H1 (cell line): ENCODE results near the gene ELMO1. TPM values are rescaled to one million over a fixed set of nuclear protein-coding genes. Genes with fewer than 3 reads are reported as not detected.

ENCODE experiments used
- CTCF ChIA-PET: fragments of 300-600 bp; sonication (Branson Sonifier 250); formaldehyde crosslinking; loops from one replicate; lab custom pipeline; 2021; ENCODE audit not compliant: partially characterized antibody; lab: Charles Lee
- POLR2A ChIA-PET: fragments of 300-600 bp; sonication (Branson Sonifier 250); formaldehyde crosslinking; loops from one replicate; lab custom pipeline; 2021; ENCODE audit warnings: inconsistent platforms; ENCODE audit not compliant: partially characterized antibody; lab: Charles Lee
- DNase-seq, 2 experiments: peaks; one replicate each; pipeline versions ENCODE4 v3.0.0 to v3.0.0-alpha.2; 2010 to 2022; ENCODE audit warnings: low spot score in 2 of 2, low read depth in 1 of 2, mixed read lengths in 1 of 2
- FAIRE-seq: peaks from 2 replicates; lab custom pipeline; 2011; peaks lifted over from hg19 to GRCh38; lab: Jason Lieb, UNC
- H2AFZ ChIP-seq: 2 replicates; pipeline ENCODE4 v1.8.1; 2012; ENCODE audit warnings: low read length, inconsistent platforms
- H2AK5ac ChIP-seq: 2 replicates; pipeline ENCODE4 v1.6.1; 2013; ENCODE audit warnings: low read depth, low read length
- H2BK120ac ChIP-seq: replicated peaks from 2 replicates; pipeline ENCODE3; 2013; ENCODE audit warnings: low read depth, low read length, inconsistent platforms
- H2BK12ac ChIP-seq: 2 replicates; pipeline ENCODE4 v1.6.1; 2013; ENCODE audit warnings: low read depth, low read length
- H2BK15ac ChIP-seq: 2 replicates; pipeline ENCODE4 v1.6.1; 2013; ENCODE audit warnings: low read length
- H2BK20ac ChIP-seq: 2 replicates; pipeline ENCODE4 v1.6.1; 2013; ENCODE audit warnings: low read length
- H2BK5ac ChIP-seq: 2 replicates; pipeline ENCODE4 v1.6.1; 2013; ENCODE audit warnings: low read depth, low read length
- H3K14ac ChIP-seq: 2 replicates; pipeline ENCODE4 v1.6.1; 2013; ENCODE audit warnings: inconsistent platforms; ENCODE audit not compliant: insufficient read length
- H3K18ac ChIP-seq: 2 replicates; pipeline ENCODE4 v1.6.1; 2013; ENCODE audit warnings: low read length; ENCODE audit errors: extremely low read depth
- H3K23ac ChIP-seq: 2 replicates; pipeline ENCODE4 v1.6.1; 2013; ENCODE audit warnings: inconsistent platforms; ENCODE audit not compliant: insufficient read length
- H3K23me2 ChIP-seq: 2 replicates; pipeline ENCODE4 v1.6.1; 2013; ENCODE audit warnings: low read depth, low read length
- H3K27ac ChIP-seq: 2 replicates; pipeline ENCODE4 v1.6.1; 2011; ENCODE audit warnings: low read depth, low read length, inconsistent platforms
- H3K27me3 ChIP-seq, 4 experiments: replicated peaks in 1 of 4; 1 replicate in 1 of 4; 2 replicates in 3 of 4; pipeline versions ENCODE4 v1.6.1 to v1.8.1; 2011 to 2013; ENCODE audit warnings: low read length in 3 of 4, mild to moderate bottlenecking in 3 of 4, inconsistent platforms in 2 of 4, mixed read lengths in 2 of 4, moderate library complexity in 1 of 4; ENCODE audit not compliant: control insufficient read depth in 3 of 4, insufficient read depth in 3 of 4; ENCODE audit errors: extremely low read depth in 1 of 4
- H3K36me3 ChIP-seq, 4 experiments: 2 replicates each; pipeline versions ENCODE4 v1.6.1 to v1.8.1; 2011 to 2013; ENCODE audit warnings: mild to moderate bottlenecking in 4 of 4, low read length in 3 of 4, moderate library complexity in 2 of 4, control low read depth in 1 of 4, inconsistent platforms in 1 of 4; ENCODE audit not compliant: insufficient read depth in 4 of 4, control insufficient read depth in 2 of 4
- H3K4ac ChIP-seq: replicated peaks from 2 replicates; pipeline ENCODE3; 2013; ENCODE audit warnings: low read length, low read depth, mixed read lengths, inconsistent platforms; ENCODE audit not compliant: insufficient read length
- H3K4me1 ChIP-seq, 4 experiments: replicated peaks in 1 of 4; 1 replicate in 1 of 4; 2 replicates in 3 of 4; pipeline versions ENCODE4 v1.6.1 to v1.8.1; 2011 to 2013; ENCODE audit warnings: low read length in 3 of 4, inconsistent platforms in 2 of 4, mixed read lengths in 1 of 4; ENCODE audit not compliant: insufficient read depth in 4 of 4, control insufficient read depth in 3 of 4
- H3K4me2 ChIP-seq, 2 experiments: 2 replicates each; pipeline versions ENCODE4 v1.6.1 to v1.8.1; 2011 to 2013; ENCODE audit warnings: low read depth in 2 of 2, low read length in 2 of 2, control low read depth in 1 of 2, inconsistent platforms in 1 of 2, mild to moderate bottlenecking in 1 of 2; ENCODE audit not compliant: insufficient read depth in 1 of 2
- H3K4me3 ChIP-seq, 4 experiments: fragments of 200-600, 300-600 bp in 1 of 4; sonication (generic), shearing (Covaris generic), sonication (Bioruptor Twin) in 1 of 4; 2 replicates each; pipeline versions ENCODE4 v1.5.1 to v1.8.1; 2011 to 2016; ENCODE audit warnings: low read length in 4 of 4, low read depth in 3 of 4, control low read depth in 2 of 4, inconsistent platforms in 2 of 4, mild to moderate bottlenecking in 2 of 4, mixed read lengths in 1 of 4, moderate library complexity in 1 of 4; ENCODE audit not compliant: insufficient read depth in 2 of 4; ENCODE audit errors: extremely low read depth in 1 of 4
- H3K56ac ChIP-seq: replicated peaks from 2 replicates; pipeline ENCODE3; 2013; ENCODE audit warnings: low read depth, mild to moderate bottlenecking, mixed read lengths, low read length, inconsistent platforms; ENCODE audit not compliant: insufficient read length
- H3K79me1 ChIP-seq: 2 replicates; pipeline ENCODE4 v1.6.1; 2013; ENCODE audit warnings: low read depth, low read length, control low read depth
- H3K79me2 ChIP-seq, 2 experiments: 2 replicates each; pipeline versions ENCODE4 v1.6.1 to v1.8.1; 2012 to 2013; ENCODE audit warnings: low read length in 2 of 2, mild to moderate bottlenecking in 2 of 2, inconsistent platforms in 1 of 2; ENCODE audit not compliant: insufficient read depth in 2 of 2, control insufficient read depth in 1 of 2
- H3K9ac ChIP-seq, 4 experiments: replicated peaks in 1 of 4; 1 replicate in 1 of 4; 2 replicates in 3 of 4; pipeline versions ENCODE4 v1.6.1 to v1.8.1; 2011 to 2013; ENCODE audit warnings: low read depth in 3 of 4, low read length in 3 of 4, control low read depth in 2 of 4, mild to moderate bottlenecking in 2 of 4, moderate library complexity in 2 of 4, inconsistent platforms in 1 of 4; ENCODE audit errors: extremely low read depth in 1 of 4
- H3K9me3 ChIP-seq, 2 experiments: 2 replicates each; pipeline versions ENCODE4 v1.6.1 to v1.8.1; 2012 to 2013; ENCODE audit warnings: mild to moderate bottlenecking in 2 of 2, moderate library complexity in 2 of 2, control low read depth in 1 of 2, inconsistent platforms in 1 of 2, low read depth in 1 of 2, low read length in 1 of 2, mixed read lengths in 1 of 2; ENCODE audit not compliant: insufficient read depth in 2 of 2
- H4K20me1 ChIP-seq, 2 experiments: replicated peaks in 1 of 2; 2 replicates each; pipeline versions ENCODE3 to v1.8.1; 2011 to 2013; ENCODE audit warnings: inconsistent platforms in 2 of 2, low read length in 2 of 2, mild to moderate bottlenecking in 1 of 2; ENCODE audit not compliant: insufficient read depth in 2 of 2, control insufficient read depth in 1 of 2
- H4K5ac ChIP-seq: 2 replicates; pipeline ENCODE4 v1.6.1; 2013; ENCODE audit warnings: low read length, low read depth, mixed read lengths, inconsistent platforms; ENCODE audit not compliant: insufficient read length
- H4K8ac ChIP-seq: 2 replicates; pipeline ENCODE4 v1.8.0; 2013; ENCODE audit warnings: mild to moderate bottlenecking, moderate library complexity, low read length, inconsistent platforms; ENCODE audit not compliant: insufficient read depth; ENCODE audit errors: extremely low read depth
- H4K91ac ChIP-seq: replicated peaks from 2 replicates; pipeline ENCODE3; 2013; ENCODE audit warnings: low read length, mixed read lengths, inconsistent platforms; ENCODE audit not compliant: insufficient read length
- BCL11A ChIP-seq, 2 experiments: IDR thresholded peaks; one replicate each; pipeline ENCODE4 v1.6.1; 2011; ENCODE audit warnings: low read depth in 2 of 2, low read length in 2 of 2, mild to moderate bottlenecking in 2 of 2
- CEBPB ChIP-seq: IDR thresholded peaks from 2 replicates; pipeline ENCODE4 v1.6.1; 2012; ENCODE audit warnings: low read depth, low read length
- CTCF ChIP-seq, 3 experiments: IDR thresholded peaks; 1 replicate in 2 of 3; 2 replicates in 1 of 3; pipeline versions ENCODE4 v1.5.1 to v1.6.1; 2011; ENCODE audit warnings: low read length in 3 of 3, mild to moderate bottlenecking in 3 of 3, inconsistent platforms in 2 of 3, low read depth in 1 of 3, moderate library complexity in 1 of 3; ENCODE audit not compliant: insufficient read depth in 1 of 3; ENCODE audit errors: control extremely low read depth in 1 of 3
- E2F6 ChIP-seq: IDR thresholded peaks from 2 replicates; pipeline ENCODE4 v1.6.1; 2012; ENCODE audit warnings: inconsistent platforms
- JUND ChIP-seq: IDR thresholded peaks from 2 replicates; pipeline ENCODE4 v1.6.1; 2011; ENCODE audit warnings: mild to moderate bottlenecking, improper control_type of control experiment, low read length
- MAX ChIP-seq: IDR thresholded peaks from 2 replicates; pipeline ENCODE4 v1.6.1; 2012; ENCODE audit warnings: inconsistent platforms
- NRF1 ChIP-seq: IDR thresholded peaks from 2 replicates; pipeline ENCODE4 v1.6.1; 2011; ENCODE audit warnings: mild to moderate bottlenecking, low read depth, low read length, improper control_type of control experiment
- POLR2A ChIP-seq, 2 experiments: IDR thresholded peaks; 1 replicate in 1 of 2; 2 replicates in 1 of 2; pipeline ENCODE4 v1.6.1; 2011; ENCODE audit warnings: low read depth in 2 of 2, low read length in 2 of 2, mild to moderate bottlenecking in 2 of 2; ENCODE audit errors: control extremely low read depth in 1 of 2
- POU5F1 ChIP-seq: IDR thresholded peaks from 2 replicates; pipeline ENCODE4 v1.6.1; 2011; ENCODE audit warnings: low read depth, mild to moderate bottlenecking, low read length, moderate library complexity
- SRF ChIP-seq: IDR thresholded peaks from 2 replicates; pipeline ENCODE4 v1.6.1; 2011; ENCODE audit warnings: mild to moderate bottlenecking, low read depth, low read length, moderate library complexity
- WGBS, 2 experiments: shearing (Covaris generic) in 1 of 2; methylation state at CpG; one replicate each; pipeline versions ENCODE4 v1.1.6 to v1.1.7; 2013 to 2015; ENCODE audit warnings: low lambda C conversion rate in 2 of 2, mixed read lengths in 2 of 2, inconsistent platforms in 1 of 2, low coverage in 1 of 2, missing lambda C conversion rate in 1 of 2; ENCODE audit not compliant: insufficient replicate concordance in 2 of 2, insufficient coverage in 1 of 2, insufficient read length in 1 of 2; ENCODE audit errors: extremely low coverage in 1 of 2, missing lambda C conversion rate in 1 of 2; 5-methylcytosine and 5-hydroxymethylcytosine counted together
- polyA plus RNA-seq, 7 experiments: library from polyadenylated mRNA; depleted of rRNA in 3 of 7; stranded (reverse) in 5 of 7; unstranded in 2 of 7; fragments of >200 nt in 5 of 7; fragments of 200-250 nt in 2 of 7; gene quantifications; 1 replicate in 5 of 7; 2 replicates in 1 of 7; 4 replicates in 1 of 7; pipeline versions ENCODE4 v1.2.1 to v1.2.3, GENCODE V29; 2011 to 2013; ENCODE audit warnings: missing spikeins in 2 of 7, mixed read lengths in 2 of 7
- total RNA-seq: library from RNA; stranded (reverse); fragmentation: NEBNext Ultra II Directional; extraction: Animal tissue kit (Norgen Biotek cat#: 25700); gene quantifications from 2 replicates; pipeline ENCODE4 v1.2.1, GENCODE V29; 2021

ELMO1 gene
- total and polyA plus RNA-seq, 2 of the 8 experiments (the other 6 are each of a cell fraction or from before 2014, with no cell fraction given), result 18.4 to 21.0 TPM

GRCh38 chr7:36904101-36904500 lies 544.6 kb downstream of the ELMO1 start:
- TF ChIP-seq CEBPB, result no peak
- no peak for TF ChIP-seq CTCF (IDR thresholded peaks at IDR 0.05; ENCODE audit: control extremely low read depth in 1 of 3, insufficient read depth in 1 of 3, low read depth in 1 of 3, low read length in 3 of 3)
- no peak for TF ChIP-seq NRF1
- no peak for TF ChIP-seq MAX
- TF ChIP-seq SRF, result no peak
- no peak for TF ChIP-seq E2F6
- TF ChIP-seq BCL11A (IDR thresholded peaks at IDR 0.05; ENCODE audit: low read depth in 2 of 2, low read length in 2 of 2), result no peak
- TF ChIP-seq JUND, result no peak
- no peak for TF ChIP-seq POU5F1
- no peak for TF ChIP-seq POLR2A (IDR thresholded peaks at IDR 0.05; ENCODE audit: control extremely low read depth in 1 of 2, low read depth in 2 of 2, low read length in 2 of 2)
- TF ChIP-seq, all 59 proteins: peak for 0
- Histone ChIP-seq H4K5ac (no peak overlapping the region), H4K8ac (0 out of 2 replicates have a peak overlapping the region, but pooled peaks have one; percentile 47), H2AK5ac (no peak overlapping the region), H4K91ac (no peak overlapping the region), H3K79me1 (no peaks in the 10 kb centered on the region), H3K4me2 (no peak overlapping the region), H3K23me2 (no peaks in the 10 kb centered on the region), H3K23ac (no peak overlapping the region), H2BK20ac (no peak overlapping the region), H3K27me3 (no peaks in the 10 kb centered on the region), H2BK120ac (no peak overlapping the region), H3K9me3 (no peaks in the 10 kb centered on the region), H2BK5ac (no peak overlapping the region), H3K4ac (no peak overlapping the region), H3K4me1 (peaks cover 0 to 4% (median 0%) of the 10 kb centered on the region in 4 experiments; a peak in 1 of 7 replicates), H3K4me3 (no peak overlapping the region), H3K14ac (no peak overlapping the region), H3K27ac (no peak overlapping the region), H3K9ac (no peak overlapping the region), H3K56ac (no peak overlapping the region), H4K20me1 (no peaks in the 10 kb centered on the region), H2BK15ac (no peak overlapping the region), H3K79me2 (no peaks in the 10 kb centered on the region), H2BK12ac (no peak overlapping the region), H3K36me3 (no peaks in the 10 kb centered on the region), H3K18ac (no peak overlapping the region), H2AFZ (no peak overlapping the region)
- CTCF ChIA-PET, result interaction anchor here (1.0 to 1.3 kb wide), 2 partner anchors 233 to 463 kb away, joined by 3 to 4 read pairs; no protein-coding TSS in a partner anchor
- FAIRE-seq (no peak), DNase-seq (no peak)
- 95% methylated on average over 3 of the region's 3 CpGs; no CpG with 5 or more reads in 1 of the 2 experiments for WGBS, 2 experiments
- POLR2A ChIA-PET, result no interaction called here
